CMK (cell line): ENCODE measurements around the gene DCAF8.
"Not testable (repeated sequence)": the region's sequence is repeated elsewhere in the genome, so short reads cannot be mapped to it uniquely, and the experiment has no call there.

ENCODE experiments used
- DNase-seq: peaks from one replicate; pipeline ENCODE4 v3.0.0-alpha.2; 2010; ENCODE audit warnings: low read depth

The DCAF8 gene

GRCh38 chr1:160261893-160262794, at the start of gene DCAF8:
Gene DCAF8, minus strand, starts transcription at chr1:160262549. Its CDS starts 18,541 bp downstream, at chr1:160244008.
- peak; percentile 94 for DNase-seq

GRCh38 chr1:160309571-160309970, 47.2 kb upstream of the DCAF8 start:
- no peak for DNase-seq

GRCh38 chr1:160309185-160309557, 46.8 kb upstream of the DCAF8 start:
- DNase-seq = no peak

GRCh38 chr1:160308451-160309184, 46.3 kb upstream of the DCAF8 start:
- DNase-seq = no peak

- no peak for DNase-seq
These were observed 44.9 kb upstream of the DCAF8 start for GRCh38 chr1:160307118-160307791.

GRCh38 chr1:160300173-160300572, 37.8 kb upstream of the DCAF8 start:
- DNase-seq = no peak

- DNase-seq = no peak
These were observed 33.7 kb upstream of the DCAF8 start for GRCh38 chr1:160296036-160296435.

- no peak for DNase-seq
These were observed 30.9 kb upstream of the DCAF8 start for GRCh38 chr1:160293020-160293968.

GRCh38 chr1:160291248-160292220, 29.2 kb upstream of the DCAF8 start:
- peak; percentile 52 for DNase-seq

- not testable (repeated sequence) for DNase-seq
These were observed 25.4 kb upstream of the DCAF8 start for GRCh38 chr1:160287769-160288168.

DNA sequence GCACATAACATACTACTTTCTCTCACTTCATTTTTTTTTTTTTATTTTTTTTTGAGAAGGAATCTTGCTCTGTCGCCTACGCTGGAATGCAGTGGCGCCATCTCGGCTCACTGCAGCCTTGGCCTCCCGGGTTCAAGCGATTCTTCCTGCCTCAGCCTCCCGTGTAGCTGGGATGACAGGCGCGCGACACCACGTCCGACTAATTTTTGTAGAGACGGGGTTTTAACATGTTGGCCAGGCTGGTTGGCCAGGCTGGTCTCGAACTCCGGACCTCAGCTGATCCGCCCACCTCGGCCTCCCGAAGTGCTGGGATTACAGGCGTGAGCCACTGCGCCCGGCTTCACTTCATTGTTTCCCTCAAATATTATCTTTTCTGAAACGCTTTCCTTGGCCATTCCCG, 23.2 kb upstream of the DCAF8 start:
- DNase-seq = no peak

DNA sequence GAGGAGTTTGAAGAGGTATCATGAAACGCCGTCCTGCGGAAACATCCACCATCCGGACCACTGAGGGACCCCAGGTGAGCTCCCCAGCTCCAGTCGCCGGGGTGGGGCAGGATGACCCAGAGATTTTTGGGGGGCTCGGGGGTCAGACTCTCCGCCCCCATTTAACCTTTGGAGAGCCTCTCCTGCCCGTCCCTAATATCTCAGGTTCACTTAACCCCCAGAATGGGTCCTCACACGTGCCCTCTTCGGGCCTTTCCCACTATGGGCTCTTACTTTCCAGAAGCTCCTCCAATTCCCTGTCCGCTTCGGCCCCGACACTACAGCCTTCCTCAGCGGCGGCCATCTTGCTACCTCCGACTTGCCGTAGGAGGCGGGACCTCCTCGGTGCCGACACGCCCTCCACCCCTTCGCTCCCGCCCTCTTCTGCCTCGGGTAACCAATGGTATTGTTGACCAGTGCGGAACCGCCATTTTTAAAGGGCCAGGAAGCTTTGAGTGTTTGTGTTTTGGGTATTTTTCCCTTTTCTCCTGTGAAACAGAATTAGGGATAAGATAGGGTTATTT, 22.5 kb upstream of the DCAF8 start, which contains the start of gene PEX19:
Gene PEX19, minus strand, starts transcription at position 352 of the 563 bp plus-strand sequence. Its CDS starts 9 bp downstream, at position 343.
- DNase-seq = peak; percentile 80

DNA sequence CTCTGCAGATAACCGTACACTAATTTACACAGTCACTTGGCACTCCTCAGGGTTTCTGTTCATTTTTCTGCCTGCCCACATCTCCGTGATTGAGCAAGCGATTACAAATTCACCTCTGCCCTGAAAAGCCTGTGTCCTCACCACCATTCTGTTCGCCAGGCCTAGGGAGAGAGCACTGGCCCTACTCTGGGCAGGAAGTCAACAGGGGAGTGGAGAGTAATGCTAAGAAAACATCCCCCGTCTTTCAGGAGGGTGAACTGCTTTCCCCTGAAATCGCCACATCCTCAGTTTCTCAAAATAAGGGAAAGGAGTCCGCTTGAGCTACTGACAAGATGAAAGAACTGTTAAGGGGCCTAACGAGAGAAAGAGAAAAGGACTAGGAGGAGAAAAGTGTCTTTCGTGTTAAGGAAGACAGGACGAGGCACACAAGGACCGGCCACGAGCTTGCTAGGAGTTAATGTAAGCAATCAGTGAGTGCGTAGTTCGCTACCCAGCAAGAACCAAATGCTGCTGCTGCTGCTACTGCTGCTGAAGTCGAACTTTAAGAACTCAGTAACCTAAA, 22.0 kb upstream of the DCAF8 start:
- DNase-seq = no peak

DNA sequence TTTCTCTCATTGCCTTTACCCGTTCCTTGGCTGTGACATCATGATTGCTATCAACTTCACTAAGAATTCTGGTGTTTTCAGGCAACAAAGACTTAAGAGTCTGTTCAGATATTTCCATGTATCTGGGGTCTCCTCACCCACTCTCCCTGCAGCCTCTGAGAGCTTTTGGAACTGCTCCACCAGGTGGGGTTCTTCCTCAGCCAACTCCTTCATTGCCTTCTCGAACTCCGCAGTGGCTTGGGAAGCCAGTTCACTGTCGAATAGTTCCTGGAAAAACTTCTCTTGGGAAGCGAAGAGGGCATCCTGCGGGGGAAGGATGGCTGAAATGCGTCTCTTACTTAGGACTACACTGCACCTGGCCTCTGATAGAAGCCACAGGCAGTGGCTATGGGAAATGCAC, 20.5 kb upstream of the DCAF8 start:
- no peak for DNase-seq

DNA sequence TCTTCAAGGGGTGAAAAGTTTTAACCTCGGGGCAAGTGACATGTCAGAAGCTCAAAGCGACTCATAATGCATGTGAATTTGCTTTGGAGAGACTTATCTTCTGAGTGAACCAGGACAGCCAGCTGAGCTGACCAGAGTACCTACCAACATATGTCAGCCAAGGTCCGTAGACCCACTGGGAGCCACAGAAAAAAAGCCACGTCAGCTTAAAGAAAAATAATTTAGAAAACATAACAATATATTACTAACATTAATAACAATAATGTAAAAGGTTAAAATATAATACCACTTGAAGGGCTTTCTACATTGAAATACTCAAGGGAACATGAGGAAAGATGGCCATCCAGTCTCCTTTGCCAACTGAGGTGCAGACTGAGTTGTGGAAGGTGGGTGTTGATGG, 15.6 kb upstream of the DCAF8 start:
- DNase-seq = no peak

- no peak for DNase-seq
These were observed 15.0 kb upstream of the DCAF8 start for GRCh38 chr1:160277330-160277729.

DNA sequence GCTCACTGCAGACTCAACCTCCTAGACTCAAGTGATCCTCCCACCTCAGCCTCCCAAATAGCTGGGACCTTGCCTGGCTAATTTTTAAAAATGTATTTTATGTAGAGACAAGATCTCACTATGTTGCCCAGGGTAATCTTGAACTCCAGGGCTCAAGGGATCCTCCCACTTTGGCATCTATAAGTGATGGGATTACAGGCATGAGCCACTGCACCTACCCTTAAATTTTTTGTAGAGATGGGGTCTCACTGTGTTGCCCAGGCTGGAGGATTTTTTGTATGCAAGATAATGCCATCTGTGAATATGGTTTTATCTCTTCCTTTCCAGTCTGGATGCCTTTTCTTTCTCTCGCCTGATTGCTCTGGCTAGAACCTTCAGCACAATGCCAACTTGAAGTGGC, 8.7 kb upstream of the DCAF8 start:
- DNase-seq = no peak

GRCh38 chr1:160267284-160267991, 5.1 kb upstream of the DCAF8 start:
- DNase-seq = no peak

- no peak for DNase-seq
These were observed 2.5 kb upstream of the DCAF8 start for GRCh38 chr1:160264795-160265307.
